ENCODE data around the gene ABCF3.

- no peak for TF ChIP-seq POLR2A (IDR thresholded peaks at IDR 0.05; ENCODE audit: low read depth)
- no peak for TF ChIP-seq POLR2AphosphoS5 (IDR thresholded peaks at IDR 0.05)
- no peak for TF ChIP-seq CTCF (IDR thresholded peaks at IDR 0.05)
Measured at GRCh38 chr3:184198509-184198908, 12.5 kb downstream of the ABCF3 start.
